ENCODE measurements around the gene PRELID3B.

PRELID3B gene

DNA sequence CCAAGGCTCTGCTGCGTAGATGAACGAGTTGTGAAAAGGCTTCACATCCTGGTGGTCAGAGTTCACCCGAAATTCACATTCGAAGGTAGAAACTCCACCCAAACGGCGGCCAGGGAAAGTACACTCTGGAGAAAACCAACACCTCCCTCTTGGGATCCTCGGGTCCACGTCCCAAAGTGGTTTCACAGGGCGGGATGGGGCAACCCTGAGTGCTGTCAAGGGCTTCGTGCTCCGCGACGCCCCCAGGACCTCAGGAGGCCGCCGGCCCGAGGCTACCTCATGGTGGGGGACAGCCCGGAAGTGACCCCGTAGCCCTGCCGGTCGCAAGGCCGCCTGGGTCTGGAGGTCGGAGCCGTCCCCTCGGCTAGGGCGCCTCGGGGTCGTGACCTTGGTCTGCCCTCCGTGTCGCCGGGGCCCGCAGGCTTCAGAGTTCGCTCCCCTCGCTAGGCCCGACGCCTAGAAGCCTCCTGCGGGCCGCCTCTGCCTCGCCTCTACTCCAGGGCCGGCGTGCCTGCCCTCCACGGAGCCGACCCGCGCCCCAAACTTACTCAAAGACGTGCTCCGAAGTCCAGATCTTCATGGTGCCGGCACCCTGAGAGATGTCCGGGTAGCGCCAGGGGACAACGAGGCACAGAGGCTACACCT, at the start of gene PRELID3B:
Gene PRELID3B, minus strand, starts transcription at position 636 of the 645 bp plus-strand sequence. Its CDS starts 56 bp downstream, at position 580.
- in situ Hi-C loops (cut with MboI; ENCODE audit: low sequenced_read_pairs): no loop called here

GRCh38 chr20:59087829-59088433, 45.3 kb upstream of the PRELID3B start:
- in situ Hi-C loops (cut with MboI; ENCODE audit: low sequenced_read_pairs): loop anchor here (25.0 kb wide), 1 partner anchor 324 kb away; no protein-coding TSS in a partner anchor

DNA sequence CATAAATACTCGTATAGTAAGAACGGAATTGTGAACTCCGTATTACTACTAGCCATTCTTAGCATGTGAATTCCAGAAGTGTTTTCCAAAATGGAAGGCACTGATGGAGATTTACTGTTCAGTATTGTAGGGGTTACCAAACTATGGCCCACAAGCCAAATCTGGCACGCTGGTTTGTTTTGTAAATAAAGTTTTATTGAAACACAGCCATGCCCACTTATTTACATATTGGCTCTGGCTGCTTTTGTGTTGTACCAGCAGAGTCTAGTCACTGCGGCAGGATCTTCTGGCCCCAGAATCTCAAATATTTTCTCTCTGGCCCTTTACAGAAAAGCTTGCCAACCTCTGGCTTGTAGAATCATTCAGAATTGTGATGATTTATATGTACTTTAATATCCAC, 44.3 kb upstream of the PRELID3B start:
- in situ Hi-C loops (cut with MboI; ENCODE audit: low sequenced_read_pairs): loop anchor here (25.0 kb wide), 1 partner anchor 325 kb away; no protein-coding TSS in a partner anchor

- in situ Hi-C loops (cut with MboI; ENCODE audit: low sequenced_read_pairs): loop anchor here (25.0 kb wide), 1 partner anchor 328 kb away; no protein-coding TSS in a partner anchor
These were observed 41.7 kb upstream of the PRELID3B start for GRCh38 chr20:59084041-59084850.

DNA sequence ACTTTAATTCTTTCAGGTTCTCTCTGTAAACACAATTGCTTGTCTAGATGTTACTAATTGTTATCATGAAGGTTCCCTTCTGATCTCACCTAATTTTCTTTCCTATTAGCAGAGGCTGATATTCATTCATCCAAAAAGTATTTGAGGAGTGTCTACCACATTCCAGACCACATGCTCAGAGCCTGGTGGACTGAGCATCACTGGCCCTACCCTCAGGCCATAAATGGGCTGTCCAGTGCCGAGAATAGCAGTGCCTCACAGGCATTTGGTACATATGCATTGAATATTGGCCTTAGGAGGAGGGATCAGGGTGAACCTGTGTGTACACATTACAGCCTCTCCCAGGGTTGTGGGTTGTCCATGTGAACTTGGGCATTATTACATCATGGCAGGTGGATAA, 40.4 kb upstream of the PRELID3B start:
- in situ Hi-C loops (cut with MboI; ENCODE audit: low sequenced_read_pairs): loop anchor here (25.0 kb wide), 1 partner anchor 329 kb away; no protein-coding TSS in a partner anchor

- in situ Hi-C loops (cut with MboI; ENCODE audit: low sequenced_read_pairs): loop anchor here (25.0 kb wide), 1 partner anchor 330 kb away; no protein-coding TSS in a partner anchor
These were observed 39.6 kb upstream of the PRELID3B start for GRCh38 chr20:59082077-59082740.

DNA sequence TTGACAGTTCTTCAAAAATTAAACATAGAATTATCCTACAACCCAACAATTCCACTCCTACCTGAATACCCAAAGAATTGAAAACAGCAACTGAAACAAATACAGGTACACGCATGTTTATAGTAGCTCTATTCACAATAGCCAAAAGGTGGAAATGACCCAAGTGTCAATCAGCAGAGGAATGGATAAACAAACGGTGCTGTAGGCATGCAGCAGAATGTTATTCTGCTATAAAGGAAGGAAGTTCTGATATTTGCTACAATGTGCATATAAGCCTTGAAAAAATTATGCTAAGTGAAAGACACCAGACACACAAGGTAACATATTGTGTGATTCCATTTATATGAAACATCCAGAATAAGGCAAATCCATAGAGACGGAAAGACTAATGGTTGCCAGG, 38.5 kb upstream of the PRELID3B start:
- in situ Hi-C loops (cut with MboI; ENCODE audit: low sequenced_read_pairs): loop anchor here (25.0 kb wide), 1 partner anchor 331 kb away; no protein-coding TSS in a partner anchor

DNA sequence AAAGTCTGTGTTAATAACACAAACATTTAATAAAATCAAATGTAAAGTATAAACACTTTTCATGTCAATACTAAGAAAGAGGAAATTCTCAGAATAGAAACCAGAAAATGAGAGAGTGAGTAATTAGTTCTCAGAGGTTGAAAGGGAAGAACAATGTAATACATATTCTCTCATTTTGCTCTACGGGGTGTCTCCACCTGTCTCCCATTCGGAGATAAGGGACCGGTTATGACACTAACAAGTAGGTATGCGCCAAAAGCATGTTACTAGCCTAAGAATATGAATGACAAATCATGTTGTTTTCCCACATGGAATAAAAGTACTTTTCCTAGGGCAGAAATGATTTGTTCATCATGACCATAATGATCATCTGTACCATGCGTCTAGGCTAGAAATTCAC, 35.6 kb upstream of the PRELID3B start:
- in situ Hi-C loops (cut with MboI; ENCODE audit: low sequenced_read_pairs): loop anchor here (25.0 kb wide), 1 partner anchor 334 kb away; no protein-coding TSS in a partner anchor

DNA sequence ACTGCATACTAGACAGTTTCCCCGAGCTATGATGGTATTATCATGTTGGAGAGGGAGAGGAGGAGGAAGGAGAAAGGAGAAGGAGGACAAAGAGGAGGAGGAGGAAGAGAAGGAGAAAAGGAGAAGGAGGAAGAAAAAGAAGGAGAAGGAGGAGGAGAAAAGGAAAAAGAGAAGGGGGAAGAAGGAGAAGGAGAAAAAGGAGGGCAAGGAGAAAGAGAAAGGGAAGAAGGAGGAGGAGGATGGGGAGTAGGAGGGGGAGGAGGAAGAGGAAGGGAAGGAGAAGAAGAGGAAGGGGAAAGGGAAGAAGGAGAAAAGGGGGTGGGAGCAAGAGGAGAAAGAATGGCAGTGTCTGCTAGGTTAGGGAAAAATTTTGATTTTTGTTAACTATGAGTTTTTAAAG, 35.1 kb upstream of the PRELID3B start:
- in situ Hi-C loops (cut with MboI; ENCODE audit: low sequenced_read_pairs): loop anchor here (25.0 kb wide), 1 partner anchor 335 kb away; no protein-coding TSS in a partner anchor

DNA sequence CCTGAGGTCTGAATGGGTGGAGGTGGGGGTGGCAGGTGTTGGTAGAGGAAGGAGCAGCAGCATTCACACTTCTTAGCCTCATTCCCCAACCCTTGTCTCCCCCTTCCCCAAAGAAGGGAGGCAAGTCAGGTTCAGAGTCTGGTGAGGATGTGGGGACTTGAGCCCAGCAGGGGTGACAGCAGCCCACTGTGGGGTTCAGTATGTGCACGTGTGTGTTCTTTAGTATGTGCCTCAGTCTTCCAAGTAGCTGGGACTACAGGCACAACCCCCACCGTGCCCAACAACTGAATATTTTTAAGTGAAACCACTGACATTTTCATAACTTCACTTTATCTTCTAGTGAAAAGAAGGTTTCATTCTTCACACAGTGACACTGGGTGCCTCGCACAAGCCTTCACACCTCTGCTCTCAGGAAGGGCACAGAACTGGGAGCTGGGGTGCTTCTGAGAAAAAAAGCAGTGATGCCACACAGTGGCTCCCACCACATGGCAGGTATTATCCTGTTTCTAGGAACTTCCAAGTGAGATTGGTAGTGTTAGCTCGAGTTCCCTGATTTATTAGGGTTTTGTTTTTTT, 33.4 kb upstream of the PRELID3B start:
- in situ Hi-C loops (cut with MboI; ENCODE audit: low sequenced_read_pairs): loop anchor here (25.0 kb wide), 1 partner anchor 336 kb away; no protein-coding TSS in a partner anchor

- in situ Hi-C loops (cut with MboI; ENCODE audit: low sequenced_read_pairs): no loop called here
These were observed 31.9 kb upstream of the PRELID3B start for GRCh38 chr20:59074456-59074855.

GRCh38 chr20:59073582-59073981, 31.0 kb upstream of the PRELID3B start:
- in situ Hi-C loops (cut with MboI; ENCODE audit: low sequenced_read_pairs): no loop called here

- in situ Hi-C loops (cut with MboI; ENCODE audit: low sequenced_read_pairs): no loop called here
These were observed 28.6 kb upstream of the PRELID3B start for GRCh38 chr20:59071216-59071615.

DNA sequence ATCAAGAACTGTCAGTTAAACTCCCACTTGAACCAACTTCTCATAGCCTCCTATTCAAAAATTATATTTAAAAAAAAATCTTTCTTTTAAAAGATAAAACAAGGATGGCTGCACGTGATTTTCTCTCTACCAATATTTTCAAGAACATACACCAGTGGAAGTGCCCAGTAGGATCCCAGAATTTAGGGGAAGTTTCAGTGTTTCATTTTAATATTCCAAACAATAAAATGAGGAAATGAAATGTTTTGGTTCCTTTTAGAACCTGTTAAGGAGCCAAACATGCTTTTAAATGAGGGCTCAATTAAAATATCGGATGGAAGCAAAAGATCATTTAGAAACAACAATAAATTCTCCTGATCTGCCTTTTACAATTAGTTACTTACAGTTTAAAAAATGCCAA, 26.4 kb upstream of the PRELID3B start:
- in situ Hi-C loops (cut with MboI; ENCODE audit: low sequenced_read_pairs): no loop called here

GRCh38 chr20:59068534-59068933, 25.9 kb upstream of the PRELID3B start:
- in situ Hi-C loops (cut with MboI; ENCODE audit: low sequenced_read_pairs): no loop called here

DNA sequence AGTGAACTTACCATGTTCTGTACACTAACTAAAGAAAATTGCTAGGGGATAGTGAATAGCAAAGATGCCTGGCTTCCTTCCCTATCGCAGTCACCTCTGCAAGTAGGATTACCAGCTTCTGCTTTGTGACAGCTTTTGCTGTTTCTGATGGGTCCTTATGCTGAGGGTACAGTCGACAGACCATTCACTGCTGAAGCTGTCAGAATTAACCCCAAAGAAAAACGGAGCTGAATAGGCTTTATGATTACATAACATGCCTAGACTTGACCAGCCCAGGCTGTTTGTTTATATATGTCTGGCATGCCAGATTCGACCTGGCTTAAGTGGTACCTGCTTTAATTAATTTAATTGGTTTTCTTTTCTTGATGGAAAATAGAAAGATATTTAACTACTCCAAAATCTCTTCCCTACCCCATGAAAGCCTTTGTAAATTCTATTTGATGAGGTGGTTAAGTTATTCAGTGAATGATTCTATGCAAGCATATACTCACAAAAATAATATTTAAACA, 21.7 kb upstream of the PRELID3B start:
- in situ Hi-C loops (cut with MboI; ENCODE audit: low sequenced_read_pairs): no loop called here

DNA sequence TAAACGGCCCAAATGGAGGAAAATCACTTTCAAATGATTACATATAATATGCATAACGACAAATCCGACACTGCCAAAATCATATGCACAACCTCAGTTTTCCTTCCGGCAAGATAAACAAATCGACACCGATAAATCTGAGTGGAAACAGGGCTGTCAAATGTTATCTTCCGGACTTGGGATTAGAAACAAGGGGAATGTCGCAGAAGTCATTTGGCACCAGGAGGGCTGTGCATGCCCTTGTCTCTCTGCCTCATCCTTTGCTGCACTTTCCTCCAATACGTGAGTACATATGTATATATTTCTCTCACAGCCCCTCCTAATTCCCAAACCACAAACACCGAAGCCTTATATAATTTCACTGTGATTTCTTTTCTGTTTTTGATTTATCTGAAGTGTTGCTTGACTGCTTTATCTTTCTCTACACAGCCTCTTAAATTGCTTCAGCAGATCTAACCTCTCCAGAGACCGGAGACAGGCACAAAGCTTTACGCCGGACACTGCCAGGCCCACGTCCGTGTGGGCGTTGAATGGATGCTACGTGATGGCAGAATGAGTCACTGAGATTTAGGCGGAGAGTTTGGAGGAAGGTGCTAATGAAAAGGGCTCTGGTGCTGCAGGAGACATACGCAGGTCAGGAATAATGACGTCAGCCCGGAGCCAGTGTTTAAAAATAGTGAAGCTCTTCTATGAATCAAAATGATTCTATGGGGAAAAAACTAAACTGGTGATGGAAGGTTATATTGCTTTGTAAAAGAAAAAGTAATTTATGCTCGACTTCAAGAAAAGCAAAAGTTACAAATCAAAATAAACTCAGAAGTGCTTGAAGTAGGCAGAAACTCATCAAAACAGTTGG, 21.0 kb upstream of the PRELID3B start:
- in situ Hi-C loops (cut with MboI; ENCODE audit: low sequenced_read_pairs): no loop called here

DNA sequence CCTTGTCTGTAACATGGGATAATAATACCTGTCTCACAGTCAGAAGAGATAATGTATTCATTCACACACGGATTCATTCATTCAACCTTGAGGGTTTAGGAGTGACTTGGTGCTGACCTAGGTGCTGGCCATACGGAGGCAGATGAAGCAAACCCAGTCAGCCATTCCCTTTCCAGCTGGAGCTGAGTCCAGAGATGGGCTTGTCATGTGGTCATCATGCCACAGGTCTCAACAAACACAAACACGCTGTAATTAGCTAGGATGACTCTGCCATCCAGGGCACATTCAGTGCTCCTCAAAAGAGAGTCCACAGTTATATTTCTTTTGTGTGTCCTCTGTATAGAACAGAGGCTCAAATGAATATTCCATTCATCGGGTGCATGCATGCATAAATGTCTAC, 19.5 kb upstream of the PRELID3B start:
- in situ Hi-C loops (cut with MboI; ENCODE audit: low sequenced_read_pairs): no loop called here

- in situ Hi-C loops (cut with MboI; ENCODE audit: low sequenced_read_pairs): no loop called here
These were observed 12.7 kb upstream of the PRELID3B start for GRCh38 chr20:59055302-59055701.

All from HL-60/S4 treated with phorbol 12-myristate 13-acetate at 8.2 ng/mL for 4 days and 3 days (cell line).